Neutrophil (primary cell): ENCODE data around the gene SS18L1.

Experiments
- H3K27ac ChIP-seq: fragments of 200-600 bp; sonication (generic); 2 replicates; pipeline ENCODE4 v1.5.1; 2016; ENCODE audit warnings: mild to moderate bottlenecking, moderate library complexity
- H3K27me3 ChIP-seq: fragments of 200-600 bp; sonication (generic); 2 replicates; pipeline ENCODE4 v1.6.0; 2016; ENCODE audit warnings: mild to moderate bottlenecking
- H3K36me3 ChIP-seq: fragments of 200-600 bp; sonication (generic); 2 replicates; pipeline ENCODE4 v1.5.1; 2017
- H3K4me1 ChIP-seq, 2 experiments: fragments of 200-600 bp in 1 of 2; sonication (generic) in 1 of 2; 1 replicate in 1 of 2; 2 replicates in 1 of 2; pipeline versions ENCODE4 v1.5.1 to v1.6.1; 2013 to 2016; ENCODE audit warnings: low read depth in 1 of 2, low read length in 1 of 2, mild to moderate bottlenecking in 1 of 2, moderate library complexity in 1 of 2; ENCODE audit not compliant: control insufficient read depth in 1 of 2, insufficient read depth in 1 of 2
- H3K4me3 ChIP-seq, 2 experiments: fragments of 200-600 bp in 1 of 2; sonication (generic) in 1 of 2; 1 replicate in 1 of 2; 2 replicates in 1 of 2; pipeline ENCODE4 v1.5.1; 2013 to 2016; ENCODE audit warnings: low read depth in 1 of 2, low read length in 1 of 2, mild to moderate bottlenecking in 1 of 2, moderate library complexity in 1 of 2
- H3K9me3 ChIP-seq: fragments of 200-600 bp; sonication (generic); 2 replicates; pipeline ENCODE4 v1.5.1; 2016
- CTCF ChIP-seq: fragments of 200-600 bp; sonication (generic); IDR thresholded peaks from 2 replicates; pipeline ENCODE4 v1.5.1; 2016; ENCODE audit warnings: antibody characterized with exemption

SS18L1 gene

GRCh38 chr20:62165762-62166399, 22.3 kb downstream of the SS18L1 start:
- TF ChIP-seq CTCF = no peak
- no peak overlapping the region for H3K27ac ChIP-seq
- no peaks in the 10 kb centered on the region for H3K27me3 ChIP-seq
- no peaks in the 10 kb centered on the region for H3K4me1 ChIP-seq
- H3K4me3 ChIP-seq = no peak overlapping the region
- H3K9me3 ChIP-seq = no peaks in the 10 kb centered on the region
- peaks cover 67% of the 10 kb centered on the region for H3K36me3 ChIP-seq

- no peaks in the 10 kb centered on the region for H3K4me1 ChIP-seq
- no peak overlapping the region for H3K27ac ChIP-seq
- H3K9me3 ChIP-seq = no peaks in the 10 kb centered on the region
- H3K36me3 ChIP-seq = peaks cover 54% of the 10 kb centered on the region
- TF ChIP-seq CTCF = no peak
- H3K4me3 ChIP-seq = no peak overlapping the region
- H3K27me3 ChIP-seq = no peaks in the 10 kb centered on the region
These were observed 23.9 kb downstream of the SS18L1 start for GRCh38 chr20:62167474-62167873.

- peaks cover 54% of the 10 kb centered on the region for H3K36me3 ChIP-seq
These were observed 24.5 kb downstream of the SS18L1 start for GRCh38 chr20:62168061-62168460.

DNA sequence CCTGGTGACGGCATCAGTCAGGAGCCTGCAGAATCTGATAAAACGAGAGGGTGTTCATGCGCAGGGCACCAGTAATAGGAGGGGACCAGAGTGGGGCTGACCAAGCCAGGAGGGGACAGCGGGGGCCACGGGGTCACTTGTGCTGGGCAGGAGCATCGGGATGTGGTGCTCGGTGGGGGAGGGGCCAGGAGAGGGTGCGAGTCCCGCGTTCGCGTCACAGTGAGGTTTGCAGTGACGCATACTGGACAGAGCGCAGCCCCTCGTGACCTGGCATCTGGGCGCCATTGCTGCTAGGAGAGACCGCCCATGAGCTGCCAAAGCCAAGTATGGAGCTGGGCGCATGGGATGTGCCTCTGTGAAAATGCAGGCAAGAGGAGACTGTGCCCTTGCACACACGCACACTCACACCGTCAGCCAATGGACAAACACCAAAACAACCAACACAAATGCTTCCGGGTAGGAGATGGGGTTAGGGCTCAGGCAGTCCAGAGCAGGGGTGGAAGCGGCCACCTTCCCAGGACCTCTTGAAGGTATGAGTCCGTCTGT, 25.4 kb downstream of the SS18L1 start:
- no peaks in the 10 kb centered on the region for H3K9me3 ChIP-seq
- H3K27me3 ChIP-seq = no peaks in the 10 kb centered on the region
- no peak overlapping the region for H3K4me3 ChIP-seq
- no peak overlapping the region for H3K27ac ChIP-seq
- no peak for TF ChIP-seq CTCF
- no peaks in the 10 kb centered on the region for H3K4me1 ChIP-seq
- H3K36me3 ChIP-seq = peaks cover 50% of the 10 kb centered on the region

More at GRCh38 chr20:62168061-62168460, 24.5 kb downstream of the SS18L1 start:
- Histone ChIP-seq H3K4me3 (no peak overlapping the region), H3K27me3 (no peaks in the 10 kb centered on the region), H3K27ac (no peak overlapping the region), H3K4me1 (no peaks in the 10 kb centered on the region), H3K9me3 (no peaks in the 10 kb centered on the region)
- no peak for TF ChIP-seq CTCF

GRCh38 chr20:62170536-62170935, 27.0 kb downstream of the SS18L1 start:
- Histone ChIP-seq H3K36me3 (peaks cover 48% of the 10 kb centered on the region), H3K27ac (no peak overlapping the region), H3K27me3 (no peaks in the 10 kb centered on the region), H3K4me1 (no peaks in the 10 kb centered on the region), H3K4me3 (no peak overlapping the region), H3K9me3 (no peaks in the 10 kb centered on the region)
- TF ChIP-seq CTCF = no peak
